NCI-H2171 treated with DMSO at 0.1 percent for 48 hours (cell line): ENCODE measurements around the gene NAT8.
"Not testable (repeated sequence)": the region's sequence is repeated elsewhere in the genome, so short reads cannot be mapped to it uniquely, and the experiment has no call there.

ENCODE experiments used
- DNase-seq: peaks from one replicate; lab custom pipeline; 2025; lab: John Stamatoyannopoulos, UW

The NAT8 gene

GRCh38 chr2:73642338-73643018 is at the start of gene NAT8:
NAT8 (minus strand) TSS chr2:73642422; CDS start chr2:73641628, 794 bp downstream.
- no peak for DNase-seq

GRCh38 chr2:73690372-73691088 is 48.3 kb upstream of the NAT8 start:
- peak; percentile 33 for DNase-seq

- not testable (repeated sequence) for DNase-seq
Measured at GRCh38 chr2:73688494-73688893, 46.3 kb upstream of the NAT8 start.

- no peak for DNase-seq
Measured at GRCh38 chr2:73685764-73686438, 43.7 kb upstream of the NAT8 start.

GRCh38 chr2:73684905-73685304 is 42.7 kb upstream of the NAT8 start:
- DNase-seq, result not testable (repeated sequence)

- not testable (repeated sequence) for DNase-seq
Measured at GRCh38 chr2:73684325-73684724, 42.1 kb upstream of the NAT8 start.

GRCh38 chr2:73679951-73680571 is 37.8 kb upstream of the NAT8 start:
- peak; percentile 23 for DNase-seq

- DNase-seq, result not testable (repeated sequence)
Measured at GRCh38 chr2:73679237-73679636, 37.0 kb upstream of the NAT8 start.

- not testable (repeated sequence) for DNase-seq
Measured at GRCh38 chr2:73678008-73678407, 35.8 kb upstream of the NAT8 start.

GRCh38 chr2:73676211-73676610 is 34.0 kb upstream of the NAT8 start:
- not testable (repeated sequence) for DNase-seq

GRCh38 chr2:73674696-73675157 is 32.5 kb upstream of the NAT8 start:
- DNase-seq, result not testable (repeated sequence)

GRCh38 chr2:73669976-73670375 is 27.8 kb upstream of the NAT8 start:
- DNase-seq, result not testable (repeated sequence)

- not testable (repeated sequence) for DNase-seq
Measured at GRCh38 chr2:73667239-73667638, 25.0 kb upstream of the NAT8 start.

GRCh38 chr2:73654175-73654574 is 12.0 kb upstream of the NAT8 start:
- no peak for DNase-seq

GRCh38 chr2:73652348-73652747 is 10.1 kb upstream of the NAT8 start:
- DNase-seq, result no peak

GRCh38 chr2:73651591-73652230 is 9.5 kb upstream of the NAT8 start:
- no peak for DNase-seq

- not testable (repeated sequence) for DNase-seq
Measured at GRCh38 chr2:73647690-73648089, 5.5 kb upstream of the NAT8 start.

GRCh38 chr2:73641767-73642062 is 507 bp downstream of the NAT8 start:
- DNase-seq, result no peak

GRCh38 chr2:73640946-73641766 is 1.1 kb downstream of the NAT8 start:
- DNase-seq, result no peak

- DNase-seq, result no peak
Measured at GRCh38 chr2:73640511-73640911, 1.7 kb downstream of the NAT8 start.

- no peak for DNase-seq
Measured at GRCh38 chr2:73638429-73638828, 3.8 kb downstream of the NAT8 start.
